Gastrocnemius medialis (tissue), 4 donors: ENCODE data around the gene EVA1B.

Experiments
- POLR2A ChIP-seq, 2 donors: fragments of 450-650 bp; IDR thresholded peaks; one replicate each; pipeline ENCODE4 v1.6.1; 2017; ENCODE audit warnings: antibody characterized with exemption in 2 of 2, mild to moderate bottlenecking in 2 of 2, moderate library complexity in 2 of 2
- TF ChIP-seq, protein P1 (sequence below), 5 experiments: fragments of 450-650 bp in 3 of 5; fragments of 200-600 bp in 2 of 5; sonication (generic) in 2 of 5; IDR thresholded peaks in 4 of 5; conservative IDR thresholded peaks in 1 of 5; 1 replicate in 4 of 5; 2 replicates in 1 of 5; pipeline ENCODE4 v1.5.1; 2016 to 2019; ENCODE audit warnings: antibody characterized with exemption in 5 of 5, mild to moderate bottlenecking in 3 of 5, moderate library complexity in 3 of 5

GRCh38 chr1:36297062-36297461, 26.4 kb downstream of the EVA1B start:
- TF ChIP-seq, protein P1, sequence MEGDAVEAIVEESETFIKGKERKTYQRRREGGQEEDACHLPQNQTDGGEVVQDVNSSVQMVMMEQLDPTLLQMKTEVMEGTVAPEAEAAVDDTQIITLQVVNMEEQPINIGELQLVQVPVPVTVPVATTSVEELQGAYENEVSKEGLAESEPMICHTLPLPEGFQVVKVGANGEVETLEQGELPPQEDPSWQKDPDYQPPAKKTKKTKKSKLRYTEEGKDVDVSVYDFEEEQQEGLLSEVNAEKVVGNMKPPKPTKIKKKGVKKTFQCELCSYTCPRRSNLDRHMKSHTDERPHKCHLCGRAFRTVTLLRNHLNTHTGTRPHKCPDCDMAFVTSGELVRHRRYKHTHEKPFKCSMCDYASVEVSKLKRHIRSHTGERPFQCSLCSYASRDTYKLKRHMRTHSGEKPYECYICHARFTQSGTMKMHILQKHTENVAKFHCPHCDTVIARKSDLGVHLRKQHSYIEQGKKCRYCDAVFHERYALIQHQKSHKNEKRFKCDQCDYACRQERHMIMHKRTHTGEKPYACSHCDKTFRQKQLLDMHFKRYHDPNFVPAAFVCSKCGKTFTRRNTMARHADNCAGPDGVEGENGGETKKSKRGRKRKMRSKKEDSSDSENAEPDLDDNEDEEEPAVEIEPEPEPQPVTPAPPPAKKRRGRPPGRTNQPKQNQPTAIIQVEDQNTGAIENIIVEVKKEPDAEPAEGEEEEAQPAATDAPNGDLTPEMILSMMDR (IDR thresholded peaks at IDR 0.05 in 4 of 5, conservative IDR thresholded peaks at IDR 0.05 in 1 of 5), result no peak
- TF ChIP-seq POLR2A (IDR thresholded peaks at IDR 0.05), result no peak
